Stimulated activated CD8-positive, alpha-beta memory T cell treated with anti-CD3 and anti-CD28 coated beads, Interleukin-12 subunit alpha, Interleukin-12 subunit beta, amount 100 ng/mL, for 1 hour (primary cell): Measurements from ENCODE around the gene RAD17.

ENCODE experiments used
- DNase-seq: peaks from one replicate; pipeline ENCODE4 v3.0.0-alpha.2; 2020; ENCODE audit warnings: low read depth

RAD17 gene

GRCh38 chr5:69462170-69462569 is 92.6 kb downstream of the RAD17 start:
- DNase-seq = no peak
